GM19324 (cell line): Measurements from ENCODE around the gene GANC.
"Not testable (repeated sequence)": the region's sequence is repeated elsewhere in the genome, so short reads cannot be mapped to it uniquely, and the experiment has no call there.

ENCODE experiments used
- ATAC-seq: cut with Tn5 transposase; IDR thresholded peaks from one replicate; pipeline ENCODE4 v1.9.1; 2021; ENCODE audit warnings: mild to moderate bottlenecking, moderate library complexity; ENCODE audit not compliant: unreplicated experiment, low FRiP score

GANC gene

GRCh38 chr15:42282344-42282743 is 9.3 kb downstream of the GANC start:
- no peak for ATAC-seq

- ATAC-seq, result no peak
Measured at GRCh38 chr15:42282926-42283325, 9.9 kb downstream of the GANC start.

- no peak for ATAC-seq
Measured at GRCh38 chr15:42283671-42284070, 10.7 kb downstream of the GANC start.

GRCh38 chr15:42284551-42284950 is 11.6 kb downstream of the GANC start:
- no peak for ATAC-seq

GRCh38 chr15:42285034-42285433 is 12.0 kb downstream of the GANC start:
- ATAC-seq, result no peak

- no peak for ATAC-seq
Measured at GRCh38 chr15:42286445-42287029, 13.5 kb downstream of the GANC start.

- no peak for ATAC-seq
Measured at GRCh38 chr15:42287931-42288330, 14.9 kb downstream of the GANC start.

- no peak for ATAC-seq
Measured at GRCh38 chr15:42289166-42289565, 16.2 kb downstream of the GANC start.

GRCh38 chr15:42301004-42301403 is 28.0 kb downstream of the GANC start:
- ATAC-seq, result not testable (repeated sequence)

GRCh38 chr15:42306681-42307080 is 33.7 kb downstream of the GANC start:
- no peak for ATAC-seq

GRCh38 chr15:42313463-42313862 is 40.5 kb downstream of the GANC start:
- ATAC-seq, result no peak

GRCh38 chr15:42314818-42315217 is 41.8 kb downstream of the GANC start:
- no peak for ATAC-seq

GRCh38 chr15:42315521-42315920 is 42.5 kb downstream of the GANC start:
- no peak for ATAC-seq

- ATAC-seq, result not testable (repeated sequence)
Measured at GRCh38 chr15:42316282-42316805, 43.3 kb downstream of the GANC start.

GRCh38 chr15:42319206-42319605 is 46.2 kb downstream of the GANC start:
- ATAC-seq, result no peak

- ATAC-seq, result no peak
Measured at GRCh38 chr15:42324308-42324707, 51.3 kb downstream of the GANC start.

- no peak for ATAC-seq
Measured at GRCh38 chr15:42329161-42329560, 56.2 kb downstream of the GANC start.

GRCh38 chr15:42329992-42330391 is 57.0 kb downstream of the GANC start:
- ATAC-seq, result no peak

GRCh38 chr15:42331235-42331634 is 58.2 kb downstream of the GANC start:
- no peak for ATAC-seq

- no peak for ATAC-seq
Measured at GRCh38 chr15:42332331-42332730, 59.3 kb downstream of the GANC start.

- no peak for ATAC-seq
Measured at GRCh38 chr15:42335074-42335473, 62.1 kb downstream of the GANC start.

- ATAC-seq, result not testable (repeated sequence)
Measured at GRCh38 chr15:42336650-42337049, 63.6 kb downstream of the GANC start.

GRCh38 chr15:42337104-42337503 is 64.1 kb downstream of the GANC start:
- not testable (repeated sequence) for ATAC-seq
